Endodermal cell (in vitro differentiated cells): Measurements from ENCODE around the gene MMP12. TPM values are rescaled to one million over a fixed set of nuclear protein-coding genes. Genes with fewer than 3 reads are reported as not detected.

ENCODE experiments used
- DNase-seq: peaks from one replicate; pipeline ENCODE4 v3.0.0-alpha.2; 2017
- H3K27ac ChIP-seq: 2 replicates; pipeline ENCODE4 v1.5.1; 2013; ENCODE audit warnings: mild to moderate bottlenecking, low read depth, low read length, moderate library complexity
- H3K27me3 ChIP-seq: 2 replicates; pipeline ENCODE4 v1.6.1; 2013; ENCODE audit warnings: mild to moderate bottlenecking, low read length, moderate library complexity; ENCODE audit not compliant: insufficient read depth, control insufficient read depth, poor library complexity, severe bottlenecking
- H3K36me3 ChIP-seq: 2 replicates; pipeline ENCODE4 v1.7.0; 2013; ENCODE audit warnings: mild to moderate bottlenecking, low read length, moderate library complexity; ENCODE audit not compliant: control insufficient read depth, insufficient read depth
- H3K4me1 ChIP-seq: one replicate; pipeline ENCODE4 v1.7.0; 2013; ENCODE audit warnings: low read length; ENCODE audit not compliant: control insufficient read depth, insufficient read depth
- H3K4me3 ChIP-seq: 2 replicates; pipeline ENCODE4 v1.5.1; 2013; ENCODE audit warnings: mild to moderate bottlenecking, low read length, moderate library complexity
- H3K9ac ChIP-seq: 2 replicates; pipeline ENCODE4 v1.6.1; 2013; ENCODE audit warnings: mild to moderate bottlenecking, low read length, moderate library complexity; ENCODE audit not compliant: poor library complexity, severe bottlenecking; ENCODE audit errors: extremely low read depth
- H3K9me3 ChIP-seq: 2 replicates; pipeline ENCODE4 v1.6.1; 2013; ENCODE audit warnings: mild to moderate bottlenecking, low read length, moderate library complexity; ENCODE audit not compliant: control insufficient read depth
- H3K27ac Mint-ChIP-seq: 2 replicates; pipeline ENCODE4 v1.8.0; 2020; ENCODE audit warnings: mixed read lengths
- H3K27me3 Mint-ChIP-seq: 2 replicates; pipeline ENCODE4 v1.8.0; 2021; ENCODE audit warnings: mild to moderate bottlenecking, mixed read lengths; ENCODE audit not compliant: insufficient read depth
- H3K36me3 Mint-ChIP-seq: 2 replicates; pipeline ENCODE4 v1.8.0; 2020; ENCODE audit warnings: low read depth, mixed read lengths
- H3K4me1 Mint-ChIP-seq: 2 replicates; pipeline ENCODE4 v1.8.0; 2020; ENCODE audit warnings: mixed read lengths
- H3K4me3 Mint-ChIP-seq: 2 replicates; pipeline ENCODE4 v1.8.0; 2020; ENCODE audit warnings: mild to moderate bottlenecking, moderate library complexity, mixed read lengths
- H3K9me3 Mint-ChIP-seq: 2 replicates; pipeline ENCODE4 v1.8.0; 2020; ENCODE audit warnings: mild to moderate bottlenecking, mixed read lengths
- WGBS, 2 experiments: methylation state at CpG; one replicate each; pipeline versions ENCODE4 v1.1.5 to v1.1.7; 2013; ENCODE audit warnings: missing lambda C conversion rate in 2 of 2, mixed read lengths in 1 of 2; ENCODE audit not compliant: insufficient coverage in 1 of 2, insufficient read length in 1 of 2; 5-methylcytosine and 5-hydroxymethylcytosine counted together
- total RNA-seq, 2 donors: library from RNA; stranded (reverse); fragmentation: NEBNext Ultra II Directional in 1 of 2; extraction: Animal tissue kit (Norgen Biotek cat#: 25700) in 1 of 2; gene quantifications; 2 replicates in 1 of 2; 3 replicates in 1 of 2; pipeline ENCODE4 v1.2.1, GENCODE V29; 2021
- TF ChIP-seq, protein P1 (sequence below): fragments of 200-600 bp; sonication (generic); conservative IDR thresholded peaks from 2 replicates; pipeline ENCODE4 v1.5.0; 2021; ENCODE audit warnings: antibody characterized with exemption, mild to moderate bottlenecking

The MMP12 gene
- total RNA-seq, 2 donors from 2014 or later: not detected

DNA sequence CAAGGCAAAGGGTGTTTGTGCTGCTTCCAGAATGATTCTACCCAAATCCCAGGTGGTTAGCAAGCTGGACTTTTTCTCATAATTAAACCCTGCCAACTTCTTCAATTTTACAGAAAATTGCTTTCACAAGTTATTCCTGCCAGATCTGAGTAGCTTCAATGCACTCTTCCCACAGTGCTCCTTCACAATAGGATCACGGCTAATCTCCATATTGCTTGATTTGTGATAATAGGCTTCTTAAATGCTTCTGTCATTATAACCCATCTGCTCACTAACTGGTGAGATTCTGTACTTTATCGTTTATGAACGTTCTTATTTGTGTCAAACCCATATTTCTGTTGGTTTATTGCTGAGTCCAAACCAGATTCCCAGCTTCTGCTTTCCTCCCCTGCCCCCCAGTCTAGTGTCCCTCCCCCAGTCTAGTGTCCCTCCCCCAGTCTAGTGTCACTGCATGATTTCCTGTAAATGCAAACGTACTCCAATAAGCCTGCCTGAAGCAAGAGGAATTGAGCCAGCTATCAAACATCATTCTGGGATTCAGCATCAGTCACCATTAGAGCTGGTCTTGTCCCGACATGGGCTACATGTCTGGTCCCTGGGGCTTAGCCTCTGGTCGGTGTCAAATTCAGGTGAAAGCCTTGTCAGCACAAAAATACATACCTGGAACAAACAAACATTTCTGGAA is 45.3 kb downstream of the MMP12 start:
- no peak for DNase-seq
- no peaks in the 10 kb centered on the region for H3K36me3 ChIP-seq
- peaks cover 4% of the 10 kb centered on the region for H3K9me3 ChIP-seq
- Mint-ChIP-seq H3K27me3 (peaks cover 9% of the 10 kb centered on the region), H3K27ac (no peak overlapping the region), H3K36me3 (no peaks in the 10 kb centered on the region), H3K4me1 (peaks cover 5% of the 10 kb centered on the region), H3K4me3 (no peak overlapping the region), H3K9me3 (peaks cover 23% of the 10 kb centered on the region)
- H3K4me1 ChIP-seq: no peaks in the 10 kb centered on the region
- H3K27me3 ChIP-seq: no peaks in the 10 kb centered on the region
- no peak overlapping the region for H3K27ac ChIP-seq
- TF ChIP-seq, protein P1, sequence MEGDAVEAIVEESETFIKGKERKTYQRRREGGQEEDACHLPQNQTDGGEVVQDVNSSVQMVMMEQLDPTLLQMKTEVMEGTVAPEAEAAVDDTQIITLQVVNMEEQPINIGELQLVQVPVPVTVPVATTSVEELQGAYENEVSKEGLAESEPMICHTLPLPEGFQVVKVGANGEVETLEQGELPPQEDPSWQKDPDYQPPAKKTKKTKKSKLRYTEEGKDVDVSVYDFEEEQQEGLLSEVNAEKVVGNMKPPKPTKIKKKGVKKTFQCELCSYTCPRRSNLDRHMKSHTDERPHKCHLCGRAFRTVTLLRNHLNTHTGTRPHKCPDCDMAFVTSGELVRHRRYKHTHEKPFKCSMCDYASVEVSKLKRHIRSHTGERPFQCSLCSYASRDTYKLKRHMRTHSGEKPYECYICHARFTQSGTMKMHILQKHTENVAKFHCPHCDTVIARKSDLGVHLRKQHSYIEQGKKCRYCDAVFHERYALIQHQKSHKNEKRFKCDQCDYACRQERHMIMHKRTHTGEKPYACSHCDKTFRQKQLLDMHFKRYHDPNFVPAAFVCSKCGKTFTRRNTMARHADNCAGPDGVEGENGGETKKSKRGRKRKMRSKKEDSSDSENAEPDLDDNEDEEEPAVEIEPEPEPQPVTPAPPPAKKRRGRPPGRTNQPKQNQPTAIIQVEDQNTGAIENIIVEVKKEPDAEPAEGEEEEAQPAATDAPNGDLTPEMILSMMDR: no peak
- H3K4me3 ChIP-seq: no peak overlapping the region
- H3K9ac ChIP-seq: no peak overlapping the region
- 80 to 88% methylated on average over 6 of the region's 6 CpGs for WGBS, 2 experiments

DNA sequence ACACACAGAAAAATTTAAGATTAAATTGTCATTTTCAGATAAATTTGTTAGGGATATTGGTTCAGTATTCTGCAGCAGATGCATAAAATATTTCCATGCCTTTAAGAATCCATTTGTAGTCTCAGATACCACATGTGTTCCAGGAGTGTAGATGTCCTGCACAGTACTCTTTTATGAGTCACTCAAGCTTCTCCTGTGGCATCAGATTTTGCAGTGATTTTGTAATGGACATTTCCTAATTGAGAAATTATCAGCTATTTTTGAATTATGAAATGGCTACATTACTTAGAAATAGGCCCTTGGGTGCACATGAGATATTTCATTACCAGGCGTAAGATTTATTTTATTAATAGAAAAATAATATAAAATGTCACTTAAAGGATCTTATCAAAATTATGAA is 50.2 kb downstream of the MMP12 start:
- H3K9ac ChIP-seq: no peak overlapping the region
- Mint-ChIP-seq H3K27me3 (no peaks in the 10 kb centered on the region), H3K36me3 (no peaks in the 10 kb centered on the region), H3K9me3 (peaks cover 23% of the 10 kb centered on the region), H3K4me3 (no peak overlapping the region), H3K4me1 (no peaks in the 10 kb centered on the region), H3K27ac (no peak overlapping the region)
- peaks cover 13% of the 10 kb centered on the region for H3K9me3 ChIP-seq
- DNase-seq: no peak
- no peak overlapping the region for H3K27ac ChIP-seq
- TF ChIP-seq, protein P1: no peak
- H3K4me1 ChIP-seq: no peaks in the 10 kb centered on the region
- no peaks in the 10 kb centered on the region for H3K27me3 ChIP-seq
- no CpG with 5 or more reads among the region's 1 CpG for WGBS, 2 experiments
- H3K4me3 ChIP-seq: no peak overlapping the region
- H3K36me3 ChIP-seq: no peaks in the 10 kb centered on the region

DNA sequence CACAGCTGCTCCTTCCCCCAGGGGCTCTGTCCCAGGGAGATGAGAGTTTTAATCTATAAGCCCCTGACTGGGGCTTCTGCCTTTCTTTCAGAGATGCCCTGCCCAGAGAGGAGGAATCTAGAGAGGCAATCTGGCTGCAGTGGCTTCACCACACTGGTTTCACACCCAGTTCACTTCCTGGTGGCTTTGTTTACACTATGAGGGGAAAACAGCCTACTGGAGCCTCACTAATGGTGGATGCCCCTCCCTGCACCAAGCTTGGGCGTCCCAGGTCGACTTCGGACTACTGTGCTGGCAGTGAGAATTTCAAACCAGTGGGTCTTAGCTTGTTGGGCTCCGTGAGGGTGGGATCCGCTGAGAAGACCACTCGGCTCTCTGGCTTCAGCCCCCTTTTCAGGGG is 55.3 kb downstream of the MMP12 start:
- Histone ChIP-seq H3K4me3 (no peak overlapping the region), H3K27ac (no peak overlapping the region), H3K27me3 (no peaks in the 10 kb centered on the region), H3K9ac (no peak overlapping the region), H3K4me1 (no peaks in the 10 kb centered on the region), H3K9me3 (peaks cover 8% of the 10 kb centered on the region), H3K36me3 (no peaks in the 10 kb centered on the region)
- Mint-ChIP-seq H3K27me3 (no peaks in the 10 kb centered on the region), H3K36me3 (no peaks in the 10 kb centered on the region), H3K4me3 (no peak overlapping the region), H3K9me3 (peaks cover 12% of the 10 kb centered on the region), H3K27ac (no peak overlapping the region), H3K4me1 (no peaks in the 10 kb centered on the region)
- no peak for DNase-seq
- WGBS, 2 experiments: 84 to 88% methylated on average over 5 to 6 of the region's 6 CpGs
- TF ChIP-seq, protein P1: no peak
